ENCODE data around the gene OXCT1.
"Not testable (repeated sequence)": the region's sequence is repeated elsewhere in the genome, so short reads cannot be mapped to it uniquely, and the experiment has no call there.

The OXCT1 gene

DNA sequence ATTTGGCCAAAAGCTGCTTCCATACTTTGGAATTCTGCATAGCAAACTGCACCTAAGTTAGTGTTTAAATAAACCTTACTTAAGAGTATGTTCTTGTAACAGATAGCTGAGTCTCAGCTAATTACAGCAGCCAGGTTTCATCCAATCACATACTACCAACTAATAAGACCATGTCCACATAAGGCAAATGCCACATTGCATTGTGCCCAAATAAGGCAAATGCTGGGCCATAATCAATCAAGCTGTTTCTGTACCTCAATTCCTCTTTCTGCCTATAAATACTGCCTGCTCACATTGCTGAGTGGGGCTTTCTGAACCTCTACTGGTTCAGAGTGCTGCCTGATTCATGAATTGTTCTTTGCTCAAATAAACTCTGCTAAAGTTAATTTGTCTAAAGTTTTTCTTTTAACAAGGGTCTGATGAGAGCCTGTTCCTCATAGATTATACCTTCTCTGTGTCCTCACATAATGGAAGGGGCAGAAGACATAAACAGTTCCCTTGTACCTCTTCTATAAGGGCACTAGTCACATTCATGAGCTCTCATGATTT is 4.4 kb upstream of the OXCT1 start:
- DNase-seq (ENCODE audit: low spot score), result no peak

DNA sequence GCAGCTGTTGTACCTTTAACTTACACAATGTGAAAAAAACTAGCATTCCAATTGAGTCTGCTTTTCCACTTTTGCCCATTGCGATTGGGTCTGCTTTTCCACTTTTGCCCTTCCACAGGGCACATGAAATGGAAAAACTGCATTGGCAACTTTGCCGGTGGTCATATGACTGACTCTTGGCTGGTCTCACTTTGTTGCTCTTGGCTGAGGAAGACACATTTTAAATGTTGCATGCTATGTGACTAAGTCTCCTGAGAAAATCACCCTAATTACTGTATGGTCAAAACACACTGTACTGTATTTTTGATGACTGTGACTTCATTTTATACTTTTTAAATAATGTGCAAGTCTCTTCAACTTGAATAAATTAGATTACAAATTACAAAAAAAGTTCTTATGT is 1.6 kb upstream of the OXCT1 start:
- DNase-seq (ENCODE audit: low spot score), result no peak

- no peak for DNase-seq (ENCODE audit: low spot score)
Measured at GRCh38 chr5:41870627-41871048, 413 bp upstream of the OXCT1 start.

DNA sequence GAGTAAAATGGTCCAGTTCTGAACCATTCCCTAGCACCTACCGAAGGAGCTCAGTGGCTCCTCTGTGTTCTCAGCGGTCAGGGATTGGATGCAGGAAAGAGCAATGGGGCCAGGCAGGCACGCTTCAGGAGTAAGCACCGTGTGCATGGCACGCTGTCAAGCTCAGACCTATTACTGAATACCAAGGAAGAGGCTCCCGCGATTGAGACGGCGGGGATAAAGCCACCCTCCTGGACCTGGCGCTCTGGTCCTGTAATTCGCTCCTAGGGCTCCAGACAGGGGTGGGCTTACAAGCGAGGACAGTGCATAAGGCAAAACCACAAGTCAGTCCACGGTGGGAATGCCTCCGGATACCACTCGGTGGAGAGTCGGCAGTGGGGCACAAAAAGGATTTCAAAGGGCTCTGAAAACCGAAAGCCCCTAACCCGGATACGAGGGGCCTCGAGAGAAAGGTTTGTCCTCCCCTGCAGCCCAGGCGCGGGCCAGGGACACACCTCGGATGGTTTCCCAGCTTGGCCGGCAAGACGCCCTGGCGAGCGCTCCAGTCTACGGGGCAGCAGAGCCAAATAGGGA is 988 bp downstream of the OXCT1 start:
- DNase-seq (ENCODE audit: low spot score), result peak; percentile 3

DNA sequence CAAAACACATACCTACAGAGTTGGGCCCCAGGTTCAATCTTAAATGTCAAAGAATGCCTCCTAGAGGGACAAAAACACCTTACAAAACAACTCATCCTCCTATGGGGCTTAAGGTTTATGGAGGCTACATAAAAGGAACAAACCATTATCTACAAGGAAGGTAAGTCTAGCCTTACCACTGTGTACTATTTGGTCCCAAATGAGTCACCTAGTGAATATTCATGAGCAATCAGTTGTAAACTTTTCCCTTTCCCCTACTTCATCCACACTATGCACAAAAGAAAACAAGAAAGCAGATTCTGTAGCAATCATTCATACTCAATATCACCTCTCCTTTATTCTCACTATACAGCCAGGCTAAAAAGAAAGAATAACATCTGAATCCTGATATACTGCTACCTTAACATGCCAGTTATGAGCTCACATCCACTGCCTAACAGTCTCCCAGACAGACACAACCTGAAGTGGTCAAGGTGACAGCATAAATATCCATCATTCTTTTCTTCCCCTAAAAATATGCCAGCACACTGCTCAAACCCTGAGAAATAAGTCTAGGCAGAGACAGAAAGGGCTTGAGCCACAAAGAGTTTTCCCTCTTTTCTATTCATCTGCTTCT is 6.2 kb downstream of the OXCT1 start:
- no peak for DNase-seq (ENCODE audit: low spot score)

DNA sequence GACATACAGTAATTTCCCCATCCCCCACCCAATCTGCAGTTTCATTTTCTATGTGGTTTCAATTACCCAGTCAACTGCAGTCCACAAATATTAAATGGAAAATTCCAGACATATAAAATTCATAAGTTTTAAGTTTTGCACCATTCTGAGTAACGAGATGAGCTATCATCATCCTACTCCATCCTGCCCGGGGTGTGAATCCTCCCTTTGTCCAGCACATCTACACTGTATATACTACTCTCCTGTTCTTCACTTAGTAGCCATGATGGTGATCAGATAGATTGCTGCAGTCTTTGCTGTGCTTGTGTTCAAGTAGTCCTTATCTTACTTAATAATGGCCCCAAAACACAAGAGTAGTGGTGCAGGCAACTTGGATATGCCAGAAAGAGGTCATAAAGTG is 11.3 kb downstream of the OXCT1 start:
- DNase-seq (ENCODE audit: low spot score), result no peak

GRCh38 chr5:41857989-41858388 is 12.2 kb downstream of the OXCT1 start:
- DNase-seq (ENCODE audit: low spot score), result no peak

DNA sequence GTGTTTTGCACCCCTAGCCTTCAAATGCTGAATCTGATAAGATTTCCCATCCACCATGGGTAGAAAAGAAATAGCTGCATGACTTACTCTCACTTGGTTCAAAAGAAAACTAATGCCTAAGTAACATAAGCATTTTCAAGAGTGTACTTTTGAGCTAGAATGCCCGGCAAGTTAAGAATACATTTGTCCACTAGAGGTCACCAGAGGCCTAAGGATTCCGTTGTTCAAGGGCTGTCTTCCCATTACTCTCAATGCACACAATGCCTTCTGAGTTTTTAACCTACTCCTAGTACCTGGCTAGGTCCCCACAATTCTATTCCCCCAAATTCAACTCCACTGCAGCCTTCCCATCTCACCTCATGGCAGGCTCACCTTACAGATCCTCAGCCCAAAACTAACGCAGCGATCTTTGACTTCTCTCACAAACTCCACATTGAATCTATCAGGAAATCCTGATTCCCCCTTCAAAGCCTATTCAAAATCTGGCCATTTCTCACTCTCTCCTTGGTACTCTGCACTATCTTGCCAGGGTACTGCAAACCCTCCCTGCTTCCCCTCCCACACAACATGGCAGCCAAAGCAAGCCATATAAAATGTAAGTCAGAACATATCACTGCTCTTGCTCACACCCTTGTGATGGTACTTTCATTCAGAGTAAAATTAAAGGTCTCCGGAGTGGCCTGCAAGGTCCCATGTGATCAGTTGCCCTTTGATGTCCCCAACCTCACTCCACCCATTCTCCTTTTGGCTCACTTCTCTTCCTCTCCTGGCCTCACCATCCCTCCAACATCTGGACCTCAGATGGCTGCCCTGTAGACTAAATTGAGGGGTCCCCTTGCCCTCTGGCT is 13.4 kb downstream of the OXCT1 start:
- DNase-seq (ENCODE audit: low spot score), result peak; percentile 68

- no peak for DNase-seq (ENCODE audit: low spot score)
Measured at GRCh38 chr5:41852293-41852692, 17.9 kb downstream of the OXCT1 start.

GRCh38 chr5:41851116-41851515 is 19.1 kb downstream of the OXCT1 start:
- DNase-seq (ENCODE audit: low spot score), result no peak

DNA sequence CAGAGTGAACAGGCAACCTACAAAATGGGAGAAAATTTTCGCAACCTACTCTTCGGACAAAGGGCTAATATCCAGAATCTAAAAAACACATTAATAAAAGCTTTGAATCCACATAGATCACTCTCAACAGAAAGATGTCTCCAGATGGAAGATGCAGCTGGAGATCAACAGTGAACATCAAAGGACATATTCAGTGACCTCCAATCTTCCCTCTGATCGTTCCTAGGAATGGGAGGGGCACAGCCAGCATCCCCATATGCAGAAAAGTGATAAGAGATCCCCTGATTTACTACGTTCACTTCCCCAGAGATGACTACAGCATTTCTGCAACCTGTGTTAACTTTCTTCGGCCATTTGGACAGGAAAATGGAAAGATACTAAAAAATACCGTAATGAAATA is 21.2 kb downstream of the OXCT1 start:
- DNase-seq (ENCODE audit: low spot score), result no peak

DNA sequence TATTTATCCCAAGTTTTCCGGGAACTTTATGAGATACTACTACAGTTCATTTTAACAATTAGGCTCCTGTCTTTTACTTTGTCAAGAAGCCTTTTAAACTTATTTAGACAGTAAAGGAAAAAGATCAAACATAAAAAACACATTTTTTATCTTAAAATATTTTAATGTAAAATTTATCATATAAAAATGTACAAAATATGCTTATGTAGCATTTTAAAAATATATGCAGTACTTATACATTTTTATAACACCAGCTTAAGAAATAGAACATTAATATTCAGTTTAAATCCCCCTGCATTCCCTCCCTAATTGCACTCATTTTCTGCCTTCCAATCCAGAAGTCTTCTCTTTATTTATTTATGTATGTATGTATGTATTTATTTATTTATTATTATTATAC is 24.5 kb downstream of the OXCT1 start:
- not testable (repeated sequence) for DNase-seq (ENCODE audit: low spot score)

GRCh38 chr5:41844502-41844901 is 25.7 kb downstream of the OXCT1 start:
- DNase-seq (ENCODE audit: low spot score), result no peak

GRCh38 chr5:41843456-41844370 is 26.5 kb downstream of the OXCT1 start:
- peak; percentile 42 for DNase-seq (ENCODE audit: low spot score)

DNA sequence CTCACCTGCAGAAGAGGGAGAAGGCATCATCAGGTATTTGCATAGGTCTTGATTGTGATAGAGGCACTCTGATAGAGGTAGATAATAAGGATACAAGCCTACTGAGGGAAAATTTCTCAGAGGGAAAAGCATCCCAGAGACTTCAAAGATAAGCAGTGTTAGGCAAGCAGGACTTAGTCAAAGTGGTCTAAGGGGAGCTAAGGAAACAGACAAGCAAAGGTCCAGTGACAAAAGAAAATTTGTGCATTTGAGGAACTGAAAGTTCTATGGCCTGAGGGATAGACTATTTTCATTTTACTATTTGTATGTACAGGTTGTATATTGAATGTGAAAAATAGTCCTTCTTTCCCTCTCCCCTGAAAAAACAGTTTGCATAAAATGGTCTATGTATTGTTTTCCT is 27.4 kb downstream of the OXCT1 start:
- no peak for DNase-seq (ENCODE audit: low spot score)

DNA sequence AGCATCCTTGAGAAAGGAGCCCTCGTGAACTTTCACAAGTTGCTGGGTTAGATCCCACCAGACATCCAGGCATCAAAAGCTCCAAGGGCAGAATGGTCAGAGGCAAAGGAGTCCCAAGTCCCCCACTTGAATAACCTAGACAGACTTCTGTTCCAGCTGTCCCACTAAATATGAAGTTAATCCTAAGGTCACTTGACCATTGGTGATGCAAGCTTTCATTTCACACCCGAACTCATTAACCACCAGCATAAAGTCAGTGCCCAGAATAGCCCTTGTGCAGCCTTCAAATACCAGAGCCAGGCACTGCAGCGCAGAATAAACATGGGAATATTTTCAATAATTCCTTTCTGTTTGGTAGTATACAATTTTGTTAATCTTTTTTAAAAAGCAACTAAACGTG is 28.9 kb downstream of the OXCT1 start:
- no peak for DNase-seq (ENCODE audit: low spot score)

DNA sequence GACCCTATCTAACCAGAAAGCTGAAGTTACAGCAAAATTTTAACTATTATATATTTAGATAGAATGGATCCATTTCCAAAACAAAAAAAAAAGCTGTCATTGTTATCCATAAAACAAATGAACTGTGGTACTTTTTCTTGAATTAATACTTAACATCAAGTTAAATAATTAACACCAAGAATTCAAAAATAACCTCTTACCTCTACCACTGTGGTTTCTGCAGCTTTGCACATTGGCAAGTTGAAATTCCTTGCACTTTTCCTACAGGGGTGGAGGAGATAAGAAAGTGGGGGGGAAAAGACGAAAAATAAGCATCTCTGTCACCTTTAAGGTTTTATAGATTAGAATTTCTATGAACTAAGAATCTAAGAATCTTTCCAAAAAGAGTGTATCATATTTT is 30.0 kb downstream of the OXCT1 start:
- DNase-seq (ENCODE audit: low spot score), result no peak

DNA sequence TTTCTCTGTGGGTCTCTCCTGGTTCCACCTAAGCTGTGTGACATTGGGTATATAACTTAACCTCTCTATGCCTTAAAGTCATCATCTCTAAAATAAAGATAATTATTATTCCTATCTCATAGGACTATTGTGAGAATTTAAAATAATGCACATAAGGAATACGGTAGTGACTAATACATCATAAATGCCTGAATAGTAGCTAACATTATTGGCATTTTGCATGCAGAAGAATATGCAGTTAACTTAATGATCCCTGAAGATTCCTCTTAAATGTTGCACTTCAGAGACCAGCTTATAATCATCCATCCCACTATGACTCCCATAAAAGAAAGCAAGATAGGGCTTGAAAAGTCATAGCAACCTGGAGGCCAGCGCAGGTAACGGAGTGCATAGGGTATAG is 32.4 kb downstream of the OXCT1 start:
- no peak for DNase-seq (ENCODE audit: low spot score)

GRCh38 chr5:41835645-41836044 is 34.6 kb downstream of the OXCT1 start:
- DNase-seq (ENCODE audit: low spot score), result no peak

GRCh38 chr5:41834506-41834905 is 35.7 kb downstream of the OXCT1 start:
- DNase-seq (ENCODE audit: low spot score), result no peak

GRCh38 chr5:41832430-41832829 is 37.8 kb downstream of the OXCT1 start:
- DNase-seq (ENCODE audit: low spot score), result no peak

DNA sequence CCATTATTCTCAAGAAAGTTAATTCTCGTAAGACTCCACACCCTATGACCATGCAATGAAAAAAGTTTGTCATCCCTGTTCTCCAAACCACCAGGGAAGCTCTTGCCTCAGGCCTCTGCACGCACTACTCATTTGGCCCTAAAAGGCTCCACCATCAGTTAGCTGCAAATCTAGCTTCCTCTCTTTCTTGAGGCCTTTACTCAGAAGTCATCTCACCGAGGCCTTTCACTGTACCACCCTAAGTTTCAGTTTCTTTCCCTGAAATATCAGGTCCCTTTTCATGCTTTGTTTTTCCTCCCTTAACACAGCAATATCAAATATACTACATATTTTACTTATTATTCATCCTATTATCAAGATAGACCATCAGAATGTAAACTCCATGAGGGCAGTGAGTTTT is 39.1 kb downstream of the OXCT1 start:
- no peak for DNase-seq (ENCODE audit: low spot score)
